ENCODE results near the gene ARX. TPM values are rescaled to one million over a fixed set of nuclear protein-coding genes. Genes with fewer than 3 reads are reported as not detected.
A peak's percentile ranks its signal among the peaks of the same experiment; 100 is the strongest.

Gene ARX
- total RNA-seq, 2 experiments from 2014 or later, result not detected

DNA sequence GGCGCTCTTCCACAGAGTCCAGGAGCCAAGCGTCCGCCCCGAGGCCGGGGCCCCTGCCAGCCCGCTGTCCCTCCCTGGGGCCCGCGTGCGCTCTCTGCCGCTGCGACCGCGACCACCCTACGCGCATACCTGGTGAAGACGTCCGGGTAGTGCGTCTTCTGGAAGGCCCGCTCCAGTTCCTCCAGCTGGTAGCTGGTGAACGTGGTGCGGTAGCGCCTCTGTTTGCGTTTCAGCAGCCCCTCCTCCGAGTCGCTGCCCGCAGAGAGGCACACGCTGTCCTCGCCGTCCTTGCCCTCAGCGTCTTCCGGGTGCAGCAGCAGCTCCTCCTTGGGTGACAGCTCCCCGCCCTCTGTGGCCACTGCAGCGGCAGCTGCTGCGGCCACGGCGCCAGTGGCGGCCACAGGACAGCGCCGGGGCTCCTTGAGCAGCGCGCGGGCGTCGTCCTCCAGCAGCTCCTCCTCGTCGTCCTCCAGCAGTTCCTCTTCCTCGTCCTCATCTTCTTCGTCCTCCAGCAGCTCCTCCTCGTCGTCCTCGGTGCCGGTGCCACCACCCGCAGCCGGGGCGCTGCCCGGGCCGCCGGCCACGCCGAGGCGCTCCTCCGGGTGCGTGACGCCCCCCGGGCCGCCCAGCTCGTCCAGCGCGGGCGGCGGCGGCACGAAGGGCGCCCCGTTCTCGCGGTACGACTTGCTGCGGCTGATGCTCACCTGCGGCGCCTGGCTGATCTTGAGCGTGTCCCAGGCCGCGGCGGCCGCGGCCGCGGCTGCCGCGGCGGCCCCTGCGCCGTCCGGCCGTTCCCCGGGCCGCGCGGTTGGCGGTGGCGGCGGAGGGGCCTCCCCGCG lies 2.8 kb downstream of the ARX start:
- no peaks in the 10 kb centered on the region for H3K9me3 Mint-ChIP-seq
- CTCF ChIA-PET, result interaction anchor here (0.9 kb wide), 1 partner anchor 11 kb away, joined by 3 read pairs; no protein-coding TSS in a partner anchor
- H3K27ac Mint-ChIP-seq, result no peak overlapping the region
- H3K27me3 Mint-ChIP-seq, result peaks cover 81% of the 10 kb centered on the region
- no peak for DNase-seq
- POLR2A ChIA-PET, result no interaction called here
- peaks cover 13% of the 10 kb centered on the region for H3K4me1 Mint-ChIP-seq
- peaks cover 3% of the 10 kb centered on the region for H3K36me3 Mint-ChIP-seq (ENCODE audit: low read depth)
- peak overlapping the region; percentile 49 for H3K4me3 Mint-ChIP-seq

DNA sequence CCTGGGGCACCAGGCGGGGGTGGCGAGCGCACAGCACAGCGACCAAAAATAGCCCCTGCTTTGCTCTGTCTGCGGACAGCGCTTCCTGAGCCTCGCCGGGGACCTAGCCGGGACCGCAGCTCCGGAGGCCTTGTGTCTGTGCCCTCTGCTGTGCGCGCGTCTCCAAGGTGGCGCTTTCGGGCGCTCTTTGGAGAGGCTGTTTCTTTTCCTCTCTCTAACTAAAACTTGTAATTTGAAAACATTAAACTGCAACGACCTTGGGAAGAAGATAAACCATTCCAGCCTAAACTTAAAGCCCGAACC lies 3.4 kb downstream of the ARX start:
- DNase-seq, result no peak
- H3K4me3 Mint-ChIP-seq, result peak overlapping the region; percentile 44
- CTCF ChIA-PET, result interaction anchor here (0.6 to 2.1 kb wide), 3 partner anchors 8 to 39 kb away, joined by 3 to 13 read pairs (median 3); no protein-coding TSS in a partner anchor
- H3K4me1 Mint-ChIP-seq, result peaks cover 11% of the 10 kb centered on the region
- no peaks in the 10 kb centered on the region for H3K9me3 Mint-ChIP-seq
- peaks cover under 1% of the 10 kb centered on the region for H3K36me3 Mint-ChIP-seq (ENCODE audit: low read depth)
- H3K27ac Mint-ChIP-seq, result no peak overlapping the region
- POLR2A ChIA-PET, result no interaction called here
- peaks cover 80% of the 10 kb centered on the region for H3K27me3 Mint-ChIP-seq

DNA sequence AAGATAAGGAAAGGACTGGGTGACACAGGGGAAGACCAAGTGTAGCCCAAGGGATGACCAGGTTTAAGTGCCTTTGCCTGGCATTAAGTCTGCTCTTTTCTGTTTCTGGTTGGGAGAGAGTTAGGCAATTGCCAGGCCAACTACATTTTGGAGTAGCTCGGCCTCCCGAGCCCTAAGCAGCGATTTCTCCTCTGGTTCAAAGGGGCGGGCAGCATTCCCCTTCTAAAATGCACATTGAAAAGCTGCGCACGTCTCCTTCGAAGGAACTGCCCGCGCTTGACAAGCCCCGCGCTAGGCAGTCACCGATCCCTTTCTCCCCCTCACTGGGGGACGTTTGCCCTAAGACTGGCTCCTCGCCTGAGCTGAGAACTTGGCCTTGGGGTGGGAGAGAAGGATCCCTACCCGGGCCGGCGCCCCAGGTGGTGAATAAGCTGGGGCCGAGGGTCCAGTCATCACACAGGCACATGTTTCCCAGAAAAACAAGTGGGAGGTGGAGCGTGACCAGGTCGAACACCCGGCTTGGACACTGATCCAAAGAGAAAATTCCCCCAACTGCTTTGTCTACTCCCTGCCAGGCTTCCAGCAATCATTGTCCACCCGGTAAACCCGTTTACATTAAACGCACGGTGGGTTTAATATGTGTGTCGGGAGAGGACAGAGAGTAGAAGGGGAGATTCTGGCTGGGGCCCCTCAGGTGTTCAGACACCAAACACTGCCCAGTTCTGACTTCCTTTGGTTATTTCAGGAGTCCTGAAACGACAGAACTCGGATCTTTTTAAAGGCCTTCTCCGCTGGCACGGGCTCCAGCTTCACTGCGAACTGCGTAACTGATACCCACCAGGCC lies 4.0 kb downstream of the ARX start:
- Mint-ChIP-seq H3K27ac (no peak overlapping the region), H3K4me3 (no peak overlapping the region), H3K36me3 (ENCODE audit: low read depth) (no peaks in the 10 kb centered on the region), H3K9me3 (no peaks in the 10 kb centered on the region), H3K27me3 (peaks cover 77% of the 10 kb centered on the region), H3K4me1 (peaks cover 10% of the 10 kb centered on the region)
- DNase-seq, result no peak
- ChIA-PET CTCF (interaction anchor here (0.6 to 2.1 kb wide), 2 partner anchors 9 to 38 kb away, joined by 3 to 13 read pairs; no protein-coding TSS in a partner anchor), POLR2A (no interaction called here)

DNA sequence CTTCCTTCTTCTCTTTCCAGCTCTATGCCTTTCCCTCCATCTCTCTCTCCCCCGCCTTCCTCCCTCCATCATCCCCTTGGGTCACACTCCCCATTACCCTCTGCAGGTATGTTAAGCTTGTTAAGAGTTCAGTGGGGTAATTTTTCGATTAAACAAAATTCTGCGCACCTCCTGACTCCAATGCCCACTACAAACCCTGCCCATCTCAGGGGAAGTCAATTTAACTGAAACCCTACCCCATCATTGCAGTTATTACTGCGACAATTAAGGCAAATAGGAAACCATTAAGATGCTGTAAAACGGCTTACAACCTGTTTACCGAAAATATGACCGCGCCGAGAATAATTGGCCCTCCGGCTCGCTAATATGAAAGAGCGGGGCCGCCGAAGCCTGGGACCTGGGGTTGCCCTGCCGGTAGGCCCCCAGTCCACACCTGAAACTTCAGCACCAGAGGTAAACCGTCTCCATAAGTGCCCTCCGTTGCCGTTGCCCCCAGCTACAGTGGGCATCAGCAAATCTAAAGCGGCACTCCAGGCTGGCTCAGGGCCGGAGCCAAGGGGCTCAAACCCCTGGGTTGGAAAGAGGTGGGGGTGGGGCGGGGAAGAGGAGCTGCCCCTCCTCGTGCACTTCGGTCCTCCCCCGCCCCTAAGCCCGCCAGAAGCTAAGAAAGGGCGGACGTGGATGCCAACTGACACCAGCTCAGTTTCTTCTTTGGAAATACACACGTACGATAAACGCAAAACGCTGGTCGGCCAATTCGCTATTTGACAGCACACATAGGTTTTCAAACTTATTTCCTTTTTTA lies 4.8 kb downstream of the ARX start:
- DNase-seq, result no peak
- CTCF ChIA-PET, result interaction anchor here (2.1 kb wide), 1 partner anchor 10 kb away, joined by 13 read pairs; no protein-coding TSS in a partner anchor
- Mint-ChIP-seq H3K27me3 (peaks cover 77% of the 10 kb centered on the region), H3K4me3 (no peak overlapping the region), H3K9me3 (no peaks in the 10 kb centered on the region), H3K4me1 (peaks cover 13% of the 10 kb centered on the region), H3K27ac (no peak overlapping the region), H3K36me3 (ENCODE audit: low read depth) (no peaks in the 10 kb centered on the region)
- POLR2A ChIA-PET, result no interaction called here

DNA sequence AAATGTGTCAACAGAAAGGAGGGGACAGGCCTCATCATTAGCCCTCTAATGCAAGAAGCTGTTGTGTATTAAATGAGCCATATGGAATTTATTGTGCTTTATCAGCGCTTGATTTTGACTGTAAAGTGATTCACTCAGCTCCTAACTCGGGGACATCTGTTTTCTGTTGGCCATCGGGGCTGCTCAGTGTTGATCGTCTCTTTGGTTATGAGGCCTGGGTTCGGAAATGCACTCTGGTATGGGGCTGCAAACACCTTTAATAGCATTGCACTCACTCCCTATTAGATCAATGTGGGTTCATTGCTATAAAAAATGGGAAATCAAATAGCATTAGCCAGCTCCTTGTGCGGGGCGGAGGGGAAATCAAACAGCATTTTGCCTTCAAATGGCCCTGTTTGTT lies 6.4 kb downstream of the ARX start:
- ChIA-PET CTCF (interaction anchor here (1.5 kb wide), 1 partner anchor 13 kb away, joined by 4 read pairs; no protein-coding TSS in a partner anchor), POLR2A (no interaction called here)
- H3K36me3 Mint-ChIP-seq (ENCODE audit: low read depth), result no peaks in the 10 kb centered on the region
- no peak overlapping the region for H3K27ac Mint-ChIP-seq
- no peak for DNase-seq
- peaks cover 13% of the 10 kb centered on the region for H3K4me1 Mint-ChIP-seq
- peaks cover 72% of the 10 kb centered on the region for H3K27me3 Mint-ChIP-seq
- no peak overlapping the region for H3K4me3 Mint-ChIP-seq
- no peaks in the 10 kb centered on the region for H3K9me3 Mint-ChIP-seq

DNA sequence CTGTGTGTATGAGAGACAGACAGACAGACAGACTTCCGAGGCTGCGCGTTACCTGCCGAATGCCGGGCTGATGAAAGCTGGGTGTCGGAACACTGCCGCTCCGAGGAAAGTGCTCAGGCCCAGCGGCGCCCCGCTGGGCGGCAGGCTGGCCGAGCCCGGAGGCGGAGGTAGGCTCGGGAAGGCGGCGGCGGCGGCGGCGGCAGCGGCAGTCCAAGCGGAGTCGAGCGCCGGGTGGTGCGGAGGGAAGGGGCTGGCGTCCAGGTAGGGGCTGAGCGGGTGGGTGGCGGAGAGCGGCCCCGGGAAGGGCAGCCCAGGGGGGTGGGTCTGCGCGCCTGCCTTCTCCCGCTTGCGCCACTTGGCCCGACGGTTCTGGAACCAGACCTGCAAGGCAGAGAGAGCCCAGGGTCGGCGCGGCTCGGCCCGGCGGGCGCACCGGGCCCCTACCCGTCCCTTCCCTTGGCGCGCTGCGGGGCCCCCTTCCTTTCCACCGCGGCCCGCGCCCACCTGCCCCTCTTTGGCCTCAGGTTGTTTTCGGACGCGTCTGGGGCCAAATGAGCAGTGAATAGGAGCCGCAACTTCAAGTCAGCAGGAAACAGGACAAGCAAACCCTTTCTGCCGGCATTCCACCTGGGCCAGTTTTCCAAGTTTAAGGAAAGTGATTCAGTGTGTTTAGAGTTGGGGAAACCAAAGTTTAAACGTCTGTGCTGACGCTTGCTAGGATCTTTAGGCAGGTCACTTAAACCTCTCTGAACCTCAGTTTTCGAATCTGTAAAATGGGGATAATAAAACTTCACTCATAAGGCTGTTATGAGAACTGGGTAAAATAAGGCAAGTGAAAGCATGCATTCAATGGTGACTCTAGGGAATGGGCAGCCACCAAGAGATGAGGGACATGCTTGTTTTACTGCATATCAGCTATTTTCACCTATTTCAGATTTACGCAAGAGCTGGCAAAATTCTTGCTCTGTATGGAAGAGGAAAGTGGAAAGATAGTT lies 8.4 kb downstream of the ARX start:
- H3K4me3 Mint-ChIP-seq, result no peak overlapping the region
- H3K27me3 Mint-ChIP-seq, result peaks cover 69% of the 10 kb centered on the region
- DNase-seq, result no peak
- H3K36me3 Mint-ChIP-seq (ENCODE audit: low read depth), result no peaks in the 10 kb centered on the region
- ChIA-PET CTCF (interaction anchor here (0.6 kb wide), 1 partner anchor 24 kb away, joined by 3 read pairs; no protein-coding TSS in a partner anchor), POLR2A (no interaction called here)
- H3K27ac Mint-ChIP-seq, result no peak overlapping the region
- no peaks in the 10 kb centered on the region for H3K9me3 Mint-ChIP-seq
- peaks cover 12% of the 10 kb centered on the region for H3K4me1 Mint-ChIP-seq

DNA sequence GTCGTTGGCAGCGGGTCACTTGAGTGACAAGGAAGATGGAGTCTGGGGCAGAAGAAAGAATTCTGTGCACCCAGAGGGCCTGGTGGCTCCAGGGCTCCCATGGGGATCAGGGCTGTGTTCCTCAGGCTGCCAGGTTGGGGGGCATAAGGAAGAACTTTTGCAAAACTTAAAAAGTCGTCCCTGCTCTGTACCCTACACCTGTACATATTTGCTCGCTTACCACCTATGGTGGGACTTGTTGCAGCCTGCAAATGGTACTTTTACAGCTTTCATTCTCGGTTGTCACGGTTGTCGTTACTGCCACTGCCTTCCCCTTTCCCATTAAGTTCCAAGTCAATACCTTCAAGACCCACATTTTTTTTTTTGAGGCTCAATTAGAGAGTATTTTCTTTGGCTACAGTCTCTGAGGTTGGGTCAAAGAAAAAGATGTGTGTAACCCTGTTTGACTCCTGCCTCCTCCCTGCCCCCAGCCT lies 9.1 kb downstream of the ARX start:
- ChIA-PET CTCF (no interaction called here), POLR2A (no interaction called here)
- Mint-ChIP-seq H3K4me3 (peak overlapping the region; percentile 2), H3K27ac (no peak overlapping the region), H3K36me3 (ENCODE audit: low read depth) (no peaks in the 10 kb centered on the region), H3K9me3 (no peaks in the 10 kb centered on the region), H3K4me1 (peaks cover 12% of the 10 kb centered on the region), H3K27me3 (peaks cover 65% of the 10 kb centered on the region)
- DNase-seq, result no peak

DNA sequence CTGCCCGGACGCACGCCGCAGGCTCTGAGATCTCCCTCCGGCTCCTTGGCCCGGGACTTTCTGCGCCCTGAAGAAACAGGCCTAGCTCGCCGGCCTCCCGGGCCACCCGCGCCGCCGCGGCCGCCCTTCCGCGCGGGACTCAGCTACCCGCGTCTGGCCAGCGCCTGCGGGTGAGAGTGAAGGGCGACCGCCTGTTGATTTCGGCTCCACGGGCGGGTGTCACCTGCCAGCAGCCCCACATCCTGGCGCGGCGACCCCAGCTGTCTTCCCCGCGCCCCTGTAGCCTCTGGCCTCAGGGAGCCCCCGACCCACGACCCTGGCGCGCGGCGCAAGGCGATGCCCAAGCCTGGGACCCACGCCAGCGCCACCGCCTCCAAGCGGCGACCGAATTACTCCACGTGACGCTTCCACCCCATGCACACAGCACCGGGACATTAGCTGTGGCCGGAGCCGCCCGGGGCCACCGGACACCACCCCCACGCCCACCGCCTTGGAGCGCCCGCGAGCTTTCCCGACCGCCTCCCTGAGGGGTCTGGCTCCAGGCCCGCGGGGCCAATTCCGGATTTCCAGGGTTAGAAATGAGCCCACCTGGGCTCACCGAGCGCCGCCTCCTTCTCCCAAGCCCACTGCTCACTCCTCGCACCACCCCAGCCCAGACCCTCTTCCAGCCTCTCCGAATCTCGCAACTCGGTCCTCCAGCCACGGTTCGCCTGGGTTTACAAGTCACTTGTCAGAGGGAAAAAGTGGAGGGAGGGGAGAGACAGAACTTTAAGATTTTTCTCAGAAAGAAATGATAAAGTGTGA lies 10.2 kb downstream of the ARX start:
- ChIA-PET CTCF (interaction anchor here (1.1 kb wide), 1 partner anchor 172 kb away, joined by 4 read pairs; no protein-coding TSS in a partner anchor), POLR2A (no interaction called here)
- no peak for DNase-seq
- Mint-ChIP-seq H3K27ac (peak overlapping the region; percentile 64), H3K36me3 (ENCODE audit: low read depth) (no peaks in the 10 kb centered on the region), H3K4me1 (peaks cover 10% of the 10 kb centered on the region), H3K27me3 (peaks cover 57% of the 10 kb centered on the region), H3K9me3 (no peaks in the 10 kb centered on the region), H3K4me3 (peak overlapping the region; percentile 25)

DNA sequence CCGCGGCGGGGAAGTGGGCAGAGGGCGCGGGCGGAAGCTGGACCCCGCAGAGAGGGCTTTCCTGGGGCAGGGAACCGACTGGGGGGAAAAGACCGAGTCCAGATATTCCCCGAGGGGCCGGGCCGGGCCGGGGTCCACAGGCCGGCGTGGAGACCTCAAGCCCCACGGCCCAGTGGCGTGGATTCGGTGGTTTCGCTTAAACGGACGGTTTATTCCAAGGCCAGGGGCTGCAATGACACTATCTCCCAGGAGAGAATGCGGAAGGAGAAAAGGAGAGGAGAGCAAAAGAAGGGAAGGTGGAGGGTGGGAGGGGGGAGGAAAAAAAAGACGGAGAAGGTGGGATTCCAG lies 10.8 kb downstream of the ARX start:
- Mint-ChIP-seq H3K36me3 (ENCODE audit: low read depth) (no peaks in the 10 kb centered on the region), H3K9me3 (no peaks in the 10 kb centered on the region), H3K27me3 (peaks cover 51% of the 10 kb centered on the region), H3K4me3 (no peak overlapping the region), H3K27ac (no peak overlapping the region), H3K4me1 (peaks cover 10% of the 10 kb centered on the region)
- ChIA-PET POLR2A (no interaction called here), CTCF (interaction anchor here (1.1 kb wide), 1 partner anchor 171 kb away, joined by 4 read pairs; no protein-coding TSS in a partner anchor)
- no peak for DNase-seq

DNA sequence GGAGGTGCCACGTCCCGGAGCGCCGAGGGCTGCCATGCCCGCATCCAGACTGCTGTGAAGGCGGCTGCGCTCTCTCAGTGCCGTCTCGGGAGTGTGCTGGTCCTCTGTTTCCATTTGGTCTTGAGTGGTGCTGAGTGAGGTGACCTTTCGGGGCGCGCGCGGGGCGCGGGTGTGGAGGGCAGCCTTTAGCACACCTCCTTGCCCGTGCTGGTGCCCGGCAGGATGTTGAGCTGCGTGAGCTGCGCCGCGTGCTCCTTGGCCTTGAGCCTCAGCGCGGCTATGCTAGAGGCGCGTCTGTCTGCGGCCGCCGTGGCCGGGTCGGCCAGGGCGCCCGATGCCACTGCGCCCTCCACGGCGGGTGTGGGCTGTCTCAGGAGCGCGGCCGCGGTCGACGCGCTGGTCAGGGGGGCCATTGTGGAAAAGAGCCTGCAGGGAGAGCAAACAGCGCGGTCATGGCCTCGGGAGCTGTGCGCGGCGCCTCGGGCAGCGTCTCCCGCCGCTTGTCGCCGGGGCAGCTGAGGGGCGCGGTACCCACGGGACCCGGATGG lies 11.2 kb downstream of the ARX start:
- peaks cover 48% of the 10 kb centered on the region for H3K27me3 Mint-ChIP-seq
- H3K4me3 Mint-ChIP-seq, result peak overlapping the region; percentile 38

DNA sequence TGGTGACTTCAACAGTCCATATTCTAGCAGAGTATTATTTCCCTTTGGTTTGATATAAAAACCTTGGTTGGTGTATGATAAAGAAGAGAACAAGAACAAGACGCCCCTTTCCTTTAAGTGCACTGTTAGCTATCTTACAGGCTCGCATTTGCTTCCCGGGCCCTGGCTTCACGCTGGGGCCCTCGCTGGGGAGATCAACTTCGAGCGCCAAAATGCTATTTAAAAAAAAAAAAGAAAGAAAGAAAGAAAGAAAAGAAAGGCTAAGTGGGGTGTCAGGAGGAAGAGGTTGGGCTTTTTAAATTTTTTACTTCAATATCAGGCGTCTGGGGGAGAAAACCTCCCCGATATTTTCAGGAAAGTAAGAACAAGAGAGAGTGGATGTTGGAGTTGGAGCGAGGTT lies 11.7 kb downstream of the ARX start:
- CTCF ChIA-PET, result no interaction called here
- H3K36me3 Mint-ChIP-seq (ENCODE audit: low read depth), result no peaks in the 10 kb centered on the region
- H3K4me1 Mint-ChIP-seq, result peaks cover 10% of the 10 kb centered on the region
- no peak overlapping the region for H3K4me3 Mint-ChIP-seq
- POLR2A ChIA-PET, result no interaction called here
- no peaks in the 10 kb centered on the region for H3K9me3 Mint-ChIP-seq
- peaks cover 42% of the 10 kb centered on the region for H3K27me3 Mint-ChIP-seq
- peak overlapping the region; percentile 9 for H3K27ac Mint-ChIP-seq
- no peak for DNase-seq

More for the DNA sequence above, 11.2 kb downstream of the ARX start:
- Mint-ChIP-seq H3K9me3 (no peaks in the 10 kb centered on the region), H3K27ac (no peak overlapping the region), H3K4me1 (peaks cover 10% of the 10 kb centered on the region), H3K36me3 (ENCODE audit: low read depth) (no peaks in the 10 kb centered on the region)
- POLR2A ChIA-PET, result no interaction called here
- no peak for DNase-seq
- CTCF ChIA-PET, result interaction anchor here (1.1 kb wide), 1 partner anchor 171 kb away, joined by 4 read pairs; no protein-coding TSS in a partner anchor
